Muscle layer of duodenum (tissue), 2 donors: ENCODE measurements around the gene C10orf67.

ENCODE experiments used
- H3K27ac ChIP-seq: one replicate; pipeline ENCODE4 v1.7.0; 2013; ENCODE audit warnings: mild to moderate bottlenecking, low read length
- H3K27me3 ChIP-seq: one replicate; pipeline ENCODE4 v1.7.0; 2013; ENCODE audit warnings: low read depth, mild to moderate bottlenecking, control low read depth, low read length
- H3K36me3 ChIP-seq, 2 donors: one replicate each; pipeline ENCODE4 v1.7.0; 2013; ENCODE audit warnings: low read length in 2 of 2, control low read depth in 1 of 2, mild to moderate bottlenecking in 1 of 2; ENCODE audit not compliant: insufficient read depth in 2 of 2, control insufficient read depth in 1 of 2
- H3K4me1 ChIP-seq, 2 donors: one replicate each; pipeline ENCODE4 v1.7.0; 2013; ENCODE audit warnings: low read length in 2 of 2, mild to moderate bottlenecking in 2 of 2, control low read depth in 1 of 2, moderate library complexity in 1 of 2; ENCODE audit not compliant: insufficient read depth in 2 of 2, control insufficient read depth in 1 of 2
- H3K4me3 ChIP-seq, 2 donors: one replicate each; pipeline ENCODE4 v1.7.0; 2013; ENCODE audit warnings: low read length in 2 of 2, low read depth in 1 of 2, mild to moderate bottlenecking in 1 of 2
- H3K9me3 ChIP-seq, 2 donors: one replicate each; pipeline ENCODE4 v1.7.0; 2013; ENCODE audit warnings: low read length in 2 of 2, control low read depth in 1 of 2, mild to moderate bottlenecking in 1 of 2; ENCODE audit not compliant: control insufficient read depth in 1 of 2
- donor health status: healthy.

C10orf67 gene

GRCh38 chr10:23174074-23174976, 170.3 kb downstream of the C10orf67 start:
- Histone ChIP-seq H3K9me3 (no peaks in the 10 kb centered on the region), H3K27ac (no peak overlapping the region), H3K36me3 (no peaks in the 10 kb centered on the region), H3K4me3 (peak overlapping the region in 1 of 2 donors; percentile 40), H3K4me1 (peaks cover 0 to 14% of the 10 kb centered on the region in 2 donors), H3K27me3 (peaks cover 16% of the 10 kb centered on the region)

GRCh38 chr10:23173214-23174073, 171.2 kb downstream of the C10orf67 start:
- Histone ChIP-seq H3K27me3 (peaks cover 16% of the 10 kb centered on the region), H3K27ac (no peak overlapping the region), H3K9me3 (no peaks in the 10 kb centered on the region), H3K4me1 (peaks cover 0 to 14% of the 10 kb centered on the region in 2 donors), H3K4me3 (peak overlapping the region in 1 of 2 donors; percentile 40), H3K36me3 (no peaks in the 10 kb centered on the region)

GRCh38 chr10:23172429-23173213, 172.0 kb downstream of the C10orf67 start:
- peaks cover 16% of the 10 kb centered on the region for H3K27me3 ChIP-seq
- peaks cover 0 to 14% of the 10 kb centered on the region in 2 donors for H3K4me1 ChIP-seq
- H3K36me3 ChIP-seq = no peaks in the 10 kb centered on the region
- no peak overlapping the region for H3K4me3 ChIP-seq
- no peak overlapping the region for H3K27ac ChIP-seq
- no peaks in the 10 kb centered on the region for H3K9me3 ChIP-seq

- Histone ChIP-seq H3K27me3 (peaks cover 16% of the 10 kb centered on the region), H3K36me3 (no peaks in the 10 kb centered on the region), H3K27ac (no peak overlapping the region), H3K9me3 (no peaks in the 10 kb centered on the region), H3K4me3 (no peak overlapping the region), H3K4me1 (peaks cover 0 to 14% of the 10 kb centered on the region in 2 donors)
These were observed 173.2 kb downstream of the C10orf67 start for GRCh38 chr10:23171232-23171876.

- Histone ChIP-seq H3K27me3 (no peaks in the 10 kb centered on the region), H3K4me3 (peak overlapping the region in 1 of 2 donors; percentile 12), H3K27ac (no peak overlapping the region), H3K9me3 (no peaks in the 10 kb centered on the region), H3K4me1 (no peaks in the 10 kb centered on the region), H3K36me3 (no peaks in the 10 kb centered on the region)
These were observed 186.2 kb downstream of the C10orf67 start for GRCh38 chr10:23158370-23158769.

GRCh38 chr10:23157691-23158369, 186.8 kb downstream of the C10orf67 start:
- no peak overlapping the region for H3K27ac ChIP-seq
- no peaks in the 10 kb centered on the region for H3K27me3 ChIP-seq
- H3K4me1 ChIP-seq = no peaks in the 10 kb centered on the region
- H3K9me3 ChIP-seq = no peaks in the 10 kb centered on the region
- no peaks in the 10 kb centered on the region for H3K36me3 ChIP-seq
- peak overlapping the region in 1 of 2 donors; percentile 12 for H3K4me3 ChIP-seq

GRCh38 chr10:23157239-23157681, 187.3 kb downstream of the C10orf67 start:
- H3K9me3 ChIP-seq = no peaks in the 10 kb centered on the region
- no peaks in the 10 kb centered on the region for H3K27me3 ChIP-seq
- H3K4me3 ChIP-seq = no peak overlapping the region
- H3K27ac ChIP-seq = no peak overlapping the region
- H3K4me1 ChIP-seq = no peaks in the 10 kb centered on the region
- no peaks in the 10 kb centered on the region for H3K36me3 ChIP-seq

GRCh38 chr10:23156447-23157150, 188.0 kb downstream of the C10orf67 start:
- no peak overlapping the region for H3K4me3 ChIP-seq
- H3K4me1 ChIP-seq = no peaks in the 10 kb centered on the region
- no peaks in the 10 kb centered on the region for H3K36me3 ChIP-seq
- no peaks in the 10 kb centered on the region for H3K9me3 ChIP-seq
- no peak overlapping the region for H3K27ac ChIP-seq
- no peaks in the 10 kb centered on the region for H3K27me3 ChIP-seq

- H3K27ac ChIP-seq = no peak overlapping the region
- no peak overlapping the region for H3K4me3 ChIP-seq
- H3K9me3 ChIP-seq = no peaks in the 10 kb centered on the region
- H3K27me3 ChIP-seq = no peaks in the 10 kb centered on the region
- H3K36me3 ChIP-seq = no peaks in the 10 kb centered on the region
- H3K4me1 ChIP-seq = no peaks in the 10 kb centered on the region
These were observed 189.4 kb downstream of the C10orf67 start for GRCh38 chr10:23155169-23155568.
